HG03280 (cell line): ENCODE data around the gene EFCAB11.
A peak's percentile ranks its signal among the peaks of the same experiment; 100 is the strongest.

Experiments used
- ATAC-seq: cut with Tn5 transposase; IDR thresholded peaks from one replicate; pipeline ENCODE4 v1.9.1; 2021; ENCODE audit warnings: mild to moderate bottlenecking, moderate library complexity; ENCODE audit not compliant: unreplicated experiment

EFCAB11 gene, protein sequence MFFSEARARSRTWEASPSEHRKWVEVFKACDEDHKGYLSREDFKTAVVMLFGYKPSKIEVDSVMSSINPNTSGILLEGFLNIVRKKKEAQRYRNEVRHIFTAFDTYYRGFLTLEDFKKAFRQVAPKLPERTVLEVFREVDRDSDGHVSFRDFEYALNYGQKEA

DNA sequence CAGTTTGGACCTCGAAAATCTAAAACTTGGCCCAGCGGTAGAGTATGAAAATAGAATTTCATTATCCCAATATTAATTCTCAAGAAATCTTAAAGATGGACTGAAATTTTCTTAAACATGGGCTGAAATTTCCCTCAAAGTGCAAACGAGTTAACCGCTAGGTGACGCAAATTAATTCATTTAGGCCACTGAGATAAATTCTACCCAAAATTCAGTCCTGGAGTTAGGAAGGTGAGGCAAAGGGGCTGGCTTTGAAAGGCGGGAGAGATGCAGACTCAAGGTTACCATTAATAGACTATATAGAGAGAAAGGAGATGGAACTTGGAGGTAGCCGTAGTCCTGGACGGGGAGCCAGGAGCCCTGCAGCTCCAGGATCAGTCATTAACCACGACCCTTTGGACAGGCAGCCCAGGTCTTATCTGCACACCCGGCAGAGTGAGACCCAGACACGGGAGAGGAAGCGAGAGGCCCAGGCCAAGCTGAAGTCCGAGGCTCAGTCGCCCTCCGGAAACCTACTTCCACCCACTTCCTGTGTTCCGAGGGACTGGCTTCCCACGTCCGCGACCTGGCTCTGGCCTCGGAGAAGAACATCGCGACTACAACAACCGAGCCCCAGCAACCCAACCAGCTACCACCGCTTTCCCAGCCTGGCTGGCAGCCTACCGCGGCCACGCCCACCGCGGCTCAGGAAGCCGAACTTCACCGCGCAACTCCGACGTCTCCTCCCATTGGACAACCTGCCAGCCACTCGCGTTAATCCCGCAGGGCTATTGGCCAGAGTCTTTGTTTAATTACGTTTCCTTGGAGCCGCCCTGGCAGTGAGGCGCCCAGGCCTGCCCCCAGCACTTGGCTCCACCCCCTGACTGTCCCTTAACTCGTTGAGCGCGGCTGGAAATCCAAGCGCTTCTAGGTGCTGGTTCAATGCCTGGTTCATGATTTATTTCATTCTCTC, at the start of gene EFCAB11:
TSS of gene EFCAB11 (minus strand) at position 661 of the 952 bp plus-strand sequence. CDS start at position 591, 70 bp downstream.
- peak; percentile 85 for ATAC-seq

DNA sequence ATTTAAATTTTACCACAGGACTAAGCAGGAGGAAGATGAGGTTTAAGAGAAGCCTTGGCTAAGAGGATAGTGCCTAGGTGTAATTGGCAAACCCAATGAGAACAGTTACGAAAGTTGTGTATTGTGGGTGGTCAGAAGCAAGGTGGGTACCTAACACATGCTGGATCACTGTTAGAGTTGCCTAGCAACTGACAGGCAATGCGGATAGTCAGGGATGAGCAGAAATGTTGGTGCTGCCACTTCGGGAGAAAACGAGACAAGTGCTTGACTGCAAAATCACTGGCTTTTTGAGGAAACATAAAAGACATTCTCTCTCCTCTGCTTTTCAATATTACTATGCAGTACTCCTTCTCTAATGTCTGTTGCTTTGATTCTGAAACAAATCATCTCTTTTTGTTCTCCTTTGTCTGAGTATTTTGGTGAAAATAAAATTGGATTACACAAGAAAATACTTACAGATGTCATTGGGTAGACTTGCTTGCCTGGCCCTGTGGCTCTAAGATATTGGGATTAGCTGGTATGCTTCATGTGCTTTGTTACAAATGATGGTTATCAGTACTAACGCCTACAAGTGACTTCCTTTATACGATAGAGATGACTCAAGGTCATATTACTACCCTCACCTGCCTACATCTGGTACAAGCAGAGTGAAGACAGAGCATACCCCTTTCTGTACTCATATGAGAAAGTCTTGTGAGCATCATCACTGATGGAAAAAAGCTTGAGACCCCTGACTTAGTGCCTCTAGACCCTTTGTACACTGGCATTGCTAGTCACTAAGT, 49.2 kb upstream of the EFCAB11 start:
- no peak for ATAC-seq

DNA sequence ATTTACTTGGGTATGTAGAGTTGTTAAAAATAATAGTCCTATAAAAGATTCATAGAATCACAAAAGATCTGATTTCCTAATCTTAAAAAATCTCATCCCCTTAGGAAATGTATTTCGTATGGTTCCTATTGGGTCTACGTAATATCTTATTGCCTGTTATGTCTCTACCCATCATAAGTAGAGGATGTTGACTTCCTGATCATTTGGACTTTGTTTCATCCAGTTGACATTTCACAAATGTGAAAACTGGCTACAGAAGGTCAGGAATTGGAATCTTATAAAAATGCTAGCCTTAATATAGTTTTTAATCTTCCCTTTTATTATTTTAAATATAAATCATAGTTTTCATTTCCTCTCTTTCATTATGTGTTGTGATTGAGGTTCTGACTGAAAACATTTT, 46.4 kb upstream of the EFCAB11 start:
- ATAC-seq = no peak

DNA sequence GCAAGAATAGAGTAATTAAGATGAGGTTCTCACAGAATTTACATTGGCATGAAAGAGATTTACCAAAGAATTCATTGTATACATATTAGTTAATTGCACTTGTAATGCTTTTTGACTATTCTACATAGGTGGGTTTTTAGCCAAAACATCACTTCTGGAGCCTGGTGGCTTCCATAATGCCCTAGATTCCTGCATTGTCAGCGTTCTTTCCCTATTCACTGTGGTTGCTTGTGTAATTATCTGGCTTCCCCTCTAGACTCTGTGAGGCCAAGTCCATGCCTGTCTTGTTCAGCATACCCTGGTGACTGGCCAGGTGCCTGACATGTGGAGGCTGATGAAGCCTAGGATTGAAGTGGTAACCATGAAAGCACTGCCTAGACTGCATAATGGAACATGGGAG, 42.4 kb upstream of the EFCAB11 start:
- ATAC-seq = no peak

DNA sequence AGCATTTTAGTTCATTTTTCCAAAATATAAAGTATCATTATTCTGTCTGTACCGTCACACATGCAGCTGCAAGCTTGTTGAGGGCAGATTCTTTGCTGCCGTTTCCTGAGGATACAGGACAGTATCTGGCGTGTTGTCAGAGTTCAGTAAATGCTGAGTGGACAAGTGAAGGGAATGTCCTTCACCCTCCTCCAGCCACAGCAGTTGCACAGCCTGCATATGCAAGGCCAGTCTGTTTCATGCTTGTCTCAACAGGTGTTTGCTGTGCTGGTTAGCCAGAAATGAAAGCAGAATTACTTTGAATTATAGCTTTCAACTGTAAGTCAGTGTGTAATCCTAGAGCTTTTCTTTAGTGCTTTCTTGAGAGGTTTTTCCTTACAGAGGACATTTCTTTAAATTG, 37.7 kb upstream of the EFCAB11 start:
- no peak for ATAC-seq

DNA sequence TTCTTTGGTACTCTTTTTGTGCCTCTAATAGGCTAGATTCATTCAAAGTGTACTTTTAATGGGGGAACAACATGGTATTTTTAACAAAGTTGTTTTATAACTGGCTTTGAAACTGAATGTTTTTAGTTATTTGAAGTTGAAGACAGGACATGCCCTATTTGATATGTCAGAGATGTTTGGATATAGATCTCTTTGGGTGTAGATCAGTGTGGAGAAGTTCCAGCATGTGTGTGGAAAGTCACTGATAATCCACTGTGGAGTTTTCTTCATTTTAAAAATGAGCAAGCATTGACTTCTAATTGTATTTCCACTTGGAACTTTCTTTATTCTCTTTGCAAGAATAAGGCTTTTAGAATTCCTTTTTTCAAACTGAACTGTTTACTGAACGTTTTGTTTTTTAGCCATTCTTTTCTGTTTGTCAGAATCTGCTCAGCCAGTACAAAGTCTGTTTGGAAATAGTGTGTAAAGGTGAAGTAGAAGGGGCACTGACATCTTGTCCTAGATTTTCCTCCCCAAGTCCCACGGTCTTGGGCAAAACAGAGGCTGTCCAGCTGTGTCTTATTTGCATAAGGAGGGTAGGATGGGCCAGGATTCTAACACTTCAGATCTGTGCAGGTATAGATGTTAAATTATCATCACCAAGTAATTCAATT, 36.2 kb upstream of the EFCAB11 start:
- ATAC-seq = no peak

DNA sequence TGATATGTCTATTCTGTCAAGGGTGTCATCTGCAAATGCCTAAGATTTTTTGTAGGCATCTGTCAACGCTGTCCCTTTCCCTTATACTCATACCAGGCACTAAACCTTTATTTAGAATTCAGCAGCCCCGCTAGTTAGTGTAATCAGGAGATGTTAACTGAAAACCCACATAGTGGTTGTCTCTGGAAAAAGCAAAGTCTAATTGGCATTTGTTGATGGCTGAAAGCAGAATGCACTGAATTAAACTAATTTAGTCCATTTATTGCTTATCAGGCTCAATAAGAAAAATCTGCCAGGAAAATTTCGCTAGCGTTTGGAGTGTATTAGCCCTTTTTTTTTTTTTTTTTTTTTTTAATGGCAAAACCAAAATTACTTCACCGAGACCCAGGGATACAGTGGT, 35.7 kb upstream of the EFCAB11 start:
- no peak for ATAC-seq

DNA sequence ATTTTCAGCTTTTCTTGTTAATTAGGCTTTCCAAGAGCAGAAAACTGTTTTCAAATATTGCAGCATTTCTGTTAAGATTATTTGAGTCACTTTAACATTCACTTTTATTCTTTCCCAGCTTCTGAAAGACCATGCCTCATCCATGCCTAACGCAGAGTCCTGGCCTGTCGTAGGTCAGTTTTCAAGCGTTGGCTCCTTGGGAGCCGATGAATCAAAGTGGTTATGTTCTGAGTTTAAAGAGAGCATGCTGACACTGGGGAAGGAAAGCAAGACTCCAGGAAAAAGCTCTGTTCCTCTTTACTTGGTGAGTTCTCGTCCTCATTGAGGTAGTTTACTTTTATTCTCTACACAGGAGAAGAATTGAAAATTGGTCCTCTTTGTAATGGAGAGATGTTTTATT, 34.3 kb upstream of the EFCAB11 start:
- no peak for ATAC-seq

DNA sequence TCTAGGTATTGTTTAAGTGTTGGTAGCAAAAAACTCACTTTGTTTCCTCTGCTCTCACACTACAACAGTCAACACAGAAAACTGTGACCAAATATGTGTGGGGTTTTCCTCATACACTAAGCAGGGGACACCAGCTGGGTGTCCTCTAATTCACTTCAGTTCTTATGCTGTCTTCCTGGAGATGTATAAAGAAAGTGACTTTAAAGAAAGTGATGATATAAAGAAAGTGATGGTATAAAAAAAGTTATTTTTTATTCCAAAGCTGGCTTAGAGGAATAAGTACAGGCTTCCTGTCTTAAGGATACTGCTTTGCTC, 32.6 kb upstream of the EFCAB11 start:
- no peak for ATAC-seq

DNA sequence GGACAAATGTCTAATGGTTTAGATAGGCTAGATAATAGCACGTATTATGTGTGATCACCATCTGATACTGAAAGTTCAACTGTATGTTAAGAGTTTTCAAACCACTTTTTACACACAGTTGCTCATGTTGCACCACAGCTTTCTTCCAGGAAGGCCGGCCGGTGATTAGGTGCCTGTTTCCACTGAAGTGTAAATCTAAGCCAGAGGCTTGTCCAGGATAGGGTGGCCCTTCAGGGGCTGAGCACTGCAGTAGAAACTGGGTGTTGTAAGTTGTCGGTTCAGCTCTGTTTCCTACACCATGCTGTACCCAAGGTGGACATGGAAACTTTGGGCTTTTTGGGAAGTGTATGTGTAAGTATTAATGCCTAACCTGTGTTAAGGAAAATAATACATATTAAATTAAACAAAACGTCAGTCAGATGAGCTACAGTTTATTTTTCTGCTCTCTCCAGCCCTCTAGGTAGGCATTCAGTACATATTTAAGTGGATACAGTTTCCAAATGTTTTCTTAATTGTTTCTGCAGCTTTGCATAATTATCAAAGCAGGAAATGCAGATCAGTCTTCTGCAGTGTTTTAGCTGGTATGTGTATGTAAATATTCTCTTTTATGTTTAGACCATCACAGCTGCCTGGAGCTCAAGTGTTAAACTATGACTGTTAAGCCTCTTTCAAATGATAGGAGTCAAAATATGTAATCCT, 32.1 kb upstream of the EFCAB11 start:
- ATAC-seq = no peak

DNA sequence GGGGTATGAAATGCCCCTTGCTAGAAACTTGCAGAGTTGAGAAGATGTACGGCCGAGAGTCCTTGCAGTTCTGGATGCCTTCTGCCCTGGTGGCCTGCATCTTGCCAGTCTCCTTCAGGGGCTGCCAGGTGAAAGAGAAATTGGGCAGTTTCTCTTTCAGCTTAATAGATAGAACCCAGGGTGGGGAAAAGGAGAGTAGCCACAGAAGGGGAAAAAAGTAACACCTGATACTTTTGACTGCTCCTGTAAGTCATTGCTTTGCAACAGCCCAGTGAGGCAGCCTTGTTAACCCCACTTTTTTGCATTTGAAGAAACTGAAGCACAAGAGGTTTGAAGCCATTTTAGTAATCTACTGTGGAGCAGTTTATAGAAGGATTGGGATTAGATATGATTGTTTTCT, 28.8 kb upstream of the EFCAB11 start:
- no peak for ATAC-seq

DNA sequence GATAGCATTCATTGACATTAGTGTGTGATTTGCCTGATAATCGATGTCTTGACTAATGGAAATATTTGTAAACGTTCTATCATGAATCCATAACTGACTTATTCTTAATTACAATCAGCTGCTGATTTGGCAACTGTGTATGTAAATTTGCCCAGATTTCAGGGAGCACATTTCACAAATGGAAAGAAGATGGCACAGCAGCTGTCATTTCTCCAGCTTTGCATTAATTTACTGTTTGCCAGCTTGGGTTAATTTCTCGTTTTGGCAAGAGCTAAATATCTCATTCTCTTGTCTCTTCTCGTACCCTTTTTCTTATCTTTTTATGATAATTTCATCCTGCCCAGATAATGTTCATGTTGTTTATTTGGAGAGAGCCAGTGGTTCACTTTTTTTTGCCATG, 24.1 kb upstream of the EFCAB11 start:
- ATAC-seq = no peak

DNA sequence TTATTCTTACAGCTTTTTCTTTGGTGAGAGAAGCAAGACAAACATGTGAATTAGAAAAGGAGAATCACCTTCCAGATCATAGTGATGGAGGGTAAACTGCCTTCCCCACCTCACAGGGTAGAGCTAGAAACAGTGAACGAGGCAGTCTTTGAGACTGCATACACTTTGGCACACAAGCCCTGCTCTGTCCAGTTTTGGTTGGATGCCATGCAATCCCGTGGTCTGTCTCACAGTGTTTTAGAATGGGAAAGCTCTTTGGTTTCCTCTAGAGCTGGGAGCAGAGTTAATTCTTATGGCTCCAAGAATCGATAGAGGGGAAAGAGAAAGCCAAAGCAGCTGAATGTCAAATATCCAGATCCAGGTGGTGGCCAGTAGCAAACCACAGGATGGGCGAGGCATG, 23.1 kb upstream of the EFCAB11 start:
- no peak for ATAC-seq

DNA sequence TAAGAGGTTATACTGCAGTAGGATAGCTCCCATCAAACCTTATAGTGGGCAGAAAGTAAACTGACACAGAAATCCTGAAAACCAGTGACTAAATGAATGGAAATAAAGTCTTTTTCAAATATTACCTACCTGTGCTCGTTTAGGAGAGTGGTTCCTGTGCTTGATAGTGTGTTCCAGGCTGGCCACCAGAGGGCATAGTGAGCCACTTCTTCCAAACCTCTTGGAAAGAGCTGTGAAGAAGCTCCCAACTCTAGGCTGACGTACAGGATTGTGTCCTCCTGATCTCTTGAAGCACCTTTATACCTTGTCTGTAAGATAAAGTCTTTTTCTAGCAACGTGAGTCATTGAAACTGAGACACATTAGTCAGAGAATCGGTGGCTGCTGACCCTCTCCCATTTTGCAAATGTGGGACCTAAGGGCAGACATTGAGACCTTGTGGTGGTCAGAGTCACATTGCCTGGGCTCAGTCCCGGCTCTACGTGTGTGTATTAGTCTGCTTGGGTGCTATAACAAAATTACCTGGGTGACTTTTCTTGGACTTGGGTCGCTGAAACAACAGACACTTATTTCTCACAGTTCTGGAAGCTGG, 18.8 kb upstream of the EFCAB11 start:
- peak; percentile 58 for ATAC-seq

DNA sequence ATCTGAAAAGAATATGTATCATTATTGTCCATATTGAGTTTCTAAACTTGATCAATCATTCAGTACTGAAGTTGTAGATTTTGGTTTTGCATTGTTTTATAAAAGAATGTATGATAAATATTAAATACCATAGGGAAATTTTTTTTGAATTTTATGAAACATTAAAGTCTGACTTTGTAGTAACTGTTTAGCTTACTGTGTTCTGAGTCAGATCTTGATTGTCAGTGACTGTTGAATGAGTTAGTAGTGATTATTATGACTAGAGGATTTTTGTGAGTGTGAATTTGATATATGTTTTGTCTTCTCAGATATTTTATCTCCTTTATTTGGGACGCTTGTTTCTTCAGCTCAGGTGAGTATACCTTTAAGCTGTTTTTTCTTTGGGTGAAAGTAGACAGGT, 11.3 kb upstream of the EFCAB11 start:
- ATAC-seq = no peak

DNA sequence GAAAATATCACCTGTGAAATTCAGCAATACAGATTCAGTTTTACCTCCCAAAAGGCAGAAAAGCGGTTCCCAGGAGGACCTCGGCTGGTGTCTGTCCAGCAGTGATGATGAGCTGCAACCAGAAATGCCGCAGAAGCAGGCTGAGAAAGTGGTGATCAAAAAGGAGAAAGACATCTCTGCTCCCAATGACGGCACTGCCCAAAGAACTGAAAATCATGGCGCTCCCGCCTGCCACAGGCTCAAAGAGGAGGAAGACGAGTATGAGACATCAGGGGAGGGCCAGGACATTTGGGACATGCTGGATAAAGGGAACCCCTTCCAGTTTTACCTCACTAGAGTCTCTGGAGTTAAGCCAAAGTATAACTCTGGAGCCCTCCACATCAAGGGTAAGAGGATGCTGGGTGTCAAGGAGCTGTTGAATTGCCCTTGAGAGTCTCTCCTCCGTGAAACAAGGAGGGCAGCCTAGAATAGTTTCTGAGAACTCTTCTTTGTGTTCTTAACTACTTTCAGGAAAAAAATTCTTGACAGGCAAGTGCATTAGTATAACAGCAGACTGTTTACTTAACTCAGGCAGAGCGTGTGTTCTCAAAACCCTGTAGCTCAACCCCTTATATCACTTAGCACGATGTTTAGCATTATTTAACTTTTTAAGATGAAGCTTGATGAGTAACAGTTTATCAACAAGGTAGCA, 8.9 kb upstream of the EFCAB11 start:
- no peak for ATAC-seq

DNA sequence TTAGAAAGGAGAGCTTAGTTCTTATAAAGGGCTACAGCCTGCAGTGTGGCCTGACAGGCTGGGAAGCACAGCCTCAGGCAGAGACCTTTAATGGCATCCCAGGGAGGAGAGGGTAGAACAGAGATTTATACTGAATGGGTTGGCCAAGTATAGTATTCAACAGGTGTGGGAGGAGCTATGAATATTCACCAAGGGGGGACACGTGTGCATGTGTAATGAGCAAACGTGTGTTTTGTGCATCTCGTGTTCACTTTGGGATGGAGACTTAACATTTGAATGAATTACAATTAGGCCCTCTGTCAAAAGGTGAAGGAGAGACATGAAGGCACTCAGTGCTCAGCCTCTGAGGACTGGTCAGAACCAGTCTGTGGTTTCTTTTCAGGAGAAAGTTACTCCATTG, 6.4 kb upstream of the EFCAB11 start:
- ATAC-seq = no peak

DNA sequence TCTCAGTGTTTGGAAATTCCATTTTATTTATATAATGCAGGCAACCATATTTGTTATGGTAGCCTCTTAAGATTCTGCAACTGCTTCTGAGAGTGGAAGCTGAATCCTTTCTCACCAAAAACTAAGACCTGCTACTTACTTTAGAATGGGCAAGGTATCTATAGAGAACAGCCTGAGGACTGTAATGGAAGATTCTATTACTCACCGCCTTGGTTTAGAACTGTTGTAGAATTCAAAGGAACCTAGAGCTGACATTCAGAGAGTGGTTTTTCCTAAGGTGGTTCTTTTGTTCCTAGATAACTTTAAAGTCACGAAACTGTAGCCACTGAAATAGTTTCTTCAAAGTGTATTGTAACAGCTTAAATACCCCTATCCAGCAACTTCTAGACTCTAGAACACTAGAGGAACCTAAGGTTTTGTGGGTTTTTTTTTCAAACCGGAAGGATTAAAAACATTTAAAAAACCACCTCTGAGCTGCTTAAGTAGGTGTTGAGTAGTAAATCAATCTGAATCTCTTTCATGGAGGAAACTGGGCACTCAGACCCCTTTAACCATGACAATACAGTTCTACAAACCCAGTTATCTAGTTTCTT, 5.4 kb upstream of the EFCAB11 start:
- no peak for ATAC-seq

DNA sequence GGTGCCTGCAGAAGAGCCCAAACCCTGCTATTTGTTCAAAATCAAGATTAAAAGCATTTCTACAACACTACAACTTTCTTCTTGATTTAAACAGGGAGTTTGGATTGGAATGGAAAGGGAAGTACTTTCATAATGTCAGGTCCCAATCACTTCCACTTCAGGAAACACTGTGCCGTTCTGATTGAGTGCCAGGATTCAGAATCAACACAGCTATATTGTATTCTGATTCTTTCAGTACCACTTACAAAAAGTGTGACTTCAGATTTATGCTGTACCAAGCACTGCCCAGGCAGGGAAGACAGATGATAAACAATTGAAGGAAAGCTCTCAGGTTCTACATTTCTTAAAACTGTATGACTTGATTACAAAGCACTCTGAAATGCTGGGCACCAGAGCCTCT, 4.4 kb upstream of the EFCAB11 start:
- ATAC-seq = no peak
